Liver (tissue), 9 donors: Measurements from ENCODE around the gene RANBP1. TPM values are rescaled to one million over a fixed set of nuclear protein-coding genes. Genes with fewer than 3 reads are reported as not detected.

ENCODE experiments used
- DNase-seq: peaks from one replicate; pipeline ENCODE4 v3.0.0-alpha.2; 2017; ENCODE audit warnings: low spot score
- H3K27ac ChIP-seq, 2 donors: one replicate each; pipeline ENCODE4 v1.7.0; 2013; ENCODE audit warnings: inconsistent platforms in 2 of 2, low read length in 2 of 2, control low read depth in 1 of 2, low read depth in 1 of 2, mild to moderate bottlenecking in 1 of 2
- H3K27me3 ChIP-seq, 4 donors: one replicate each; pipeline versions ENCODE4 v1.6.1 to v1.7.0; 2013; ENCODE audit warnings: low read length in 3 of 4, inconsistent platforms in 1 of 4, mild to moderate bottlenecking in 1 of 4, moderate library complexity in 1 of 4; ENCODE audit not compliant: control insufficient read depth in 4 of 4, insufficient read depth in 4 of 4
- H3K36me3 ChIP-seq, 4 donors: one replicate each; pipeline versions ENCODE4 v1.6.1 to v1.7.0; 2013; ENCODE audit warnings: low read length in 3 of 4, mild to moderate bottlenecking in 3 of 4, low read depth in 1 of 4, moderate library complexity in 1 of 4; ENCODE audit not compliant: control insufficient read depth in 4 of 4, insufficient read depth in 3 of 4
- H3K4me1 ChIP-seq, 4 donors: one replicate each; pipeline versions ENCODE4 v1.6.1 to v1.7.0; 2013; ENCODE audit warnings: low read length in 3 of 4, mild to moderate bottlenecking in 3 of 4, moderate library complexity in 1 of 4; ENCODE audit not compliant: control insufficient read depth in 4 of 4, insufficient read depth in 4 of 4
- H3K4me3 ChIP-seq, 3 donors: one replicate each; pipeline versions ENCODE4 v1.6.1 to v1.7.0; 2013; ENCODE audit warnings: low read length in 3 of 3, control low read depth in 1 of 3, low read depth in 1 of 3, mild to moderate bottlenecking in 1 of 3
- H3K9ac ChIP-seq, 2 donors: one replicate each; pipeline ENCODE4 v1.7.0; 2013; ENCODE audit warnings: low read length in 2 of 2, mild to moderate bottlenecking in 2 of 2, moderate library complexity in 2 of 2, control low read depth in 1 of 2, low read depth in 1 of 2
- H3K9me3 ChIP-seq, 4 donors: one replicate each; pipeline versions ENCODE4 v1.6.1 to v1.7.0; 2013; ENCODE audit warnings: low read length in 3 of 4; ENCODE audit not compliant: control insufficient read depth in 4 of 4
- EGR1 ChIP-seq, 2 donors: IDR thresholded peaks; 2 replicates each; pipeline ENCODE4 v1.6.1; 2016 to 2018; ENCODE audit warnings: antibody characterized with exemption in 2 of 2, low read depth in 2 of 2
- FOXA1 ChIP-seq: IDR thresholded peaks from 2 replicates; pipeline ENCODE4 v1.6.1; 2016; ENCODE audit warnings: antibody characterized with exemption
- FOXA2 ChIP-seq: IDR thresholded peaks from 2 replicates; pipeline ENCODE4 v1.6.1; 2016; ENCODE audit warnings: antibody characterized with exemption
- GABPA ChIP-seq, 2 donors: IDR thresholded peaks in 1 of 2; conservative IDR thresholded peaks in 1 of 2; 2 replicates each; pipeline ENCODE4 v1.6.1; 2016; ENCODE audit warnings: antibody characterized with exemption in 2 of 2, mild to moderate bottlenecking in 1 of 2, moderate library complexity in 1 of 2
- HNF4A ChIP-seq, 2 donors: conservative IDR thresholded peaks; 2 replicates each; pipeline ENCODE4 v1.6.1; 2016; ENCODE audit warnings: antibody characterized with exemption in 2 of 2, mild to moderate bottlenecking in 2 of 2
- HNF4G ChIP-seq: IDR thresholded peaks from 2 replicates; pipeline ENCODE4 v1.6.1; 2016; ENCODE audit warnings: antibody characterized with exemption
- JUND ChIP-seq, 2 donors: IDR thresholded peaks; 2 replicates each; pipeline ENCODE4 v1.6.1; 2016; ENCODE audit warnings: antibody characterized with exemption in 2 of 2
- NR2F2 ChIP-seq: IDR thresholded peaks from 2 replicates; pipeline ENCODE4 v1.6.1; 2016; ENCODE audit warnings: antibody characterized with exemption
- RXRA ChIP-seq, 2 donors: IDR thresholded peaks; 2 replicates each; pipeline ENCODE4 v1.6.1; 2017 to 2018; ENCODE audit warnings: antibody characterized with exemption in 2 of 2, mild to moderate bottlenecking in 1 of 2
- SP1 ChIP-seq: IDR thresholded peaks from 2 replicates; pipeline ENCODE4 v1.6.1; 2018; ENCODE audit warnings: antibody characterized with exemption, mild to moderate bottlenecking
- TAF1 ChIP-seq: conservative IDR thresholded peaks from 2 replicates; pipeline ENCODE4 v1.6.1; 2016; ENCODE audit warnings: antibody characterized with exemption, mild to moderate bottlenecking
- YY1 ChIP-seq: IDR thresholded peaks from 2 replicates; pipeline ENCODE4 v1.6.1; 2016; ENCODE audit warnings: antibody characterized with exemption, mild to moderate bottlenecking
- WGBS: extraction: QIAGEN DNeasy Blood & Tissue Kit; methylation state at CpG from one replicate; pipeline ENCODE4 v1.1.7; 2013; 5-methylcytosine and 5-hydroxymethylcytosine counted together
- polyA plus RNA-seq, 2 donors: library from polyadenylated mRNA; stranded (reverse) in 1 of 2; unstranded in 1 of 2; fragments of 200-250 nt in 1 of 2; fragments of >200 nt in 1 of 2; fragmentation: Nextera tagmentation in 1 of 2; extraction: Ambion mirVana in 1 of 2; gene quantifications; one replicate each; pipeline versions ENCODE4 v1.2.1 to v1.2.3, GENCODE V29; 2013 to 2015
- total RNA-seq, 2 donors: library from RNA; depleted of rRNA; stranded (reverse); fragments of >200 nt; gene quantifications; one replicate each; pipeline ENCODE4 v1.2.3, GENCODE V29; 2014
- TF ChIP-seq, protein P1 (sequence below): IDR thresholded peaks from 2 replicates; pipeline ENCODE4 v1.6.1; 2016; ENCODE audit warnings: antibody characterized with exemption
- TF ChIP-seq, protein P2 (sequence below): fragments of 150-350 bp; IDR thresholded peaks from 2 replicates; pipeline ENCODE4 v1.5.1; 2017; ENCODE audit warnings: improper control_type of control experiment, low read depth, low read length; ENCODE audit not compliant: missing input control
- TF ChIP-seq, protein P3 (sequence below): IDR thresholded peaks from 2 replicates; pipeline ENCODE4 v1.6.1; 2016; ENCODE audit warnings: antibody characterized with exemption
- TF ChIP-seq, protein P4 (sequence below): IDR thresholded peaks from 2 replicates; pipeline ENCODE4 v1.6.1; 2016; ENCODE audit warnings: antibody characterized with exemption
- TF ChIP-seq, protein P5 (sequence below): IDR thresholded peaks from 2 replicates; pipeline ENCODE4 v1.6.1; 2016; ENCODE audit warnings: antibody characterized with exemption, mild to moderate bottlenecking
- donor health status: healthy.
- donor health status: healthy.
- donor health status: healthy.
- donor health status: healthy.
- donor health status: healthy.

Gene RANBP1
- total and polyA plus RNA-seq, 4 donors: 62.3 to 102 (median 87.8) TPM

DNA sequence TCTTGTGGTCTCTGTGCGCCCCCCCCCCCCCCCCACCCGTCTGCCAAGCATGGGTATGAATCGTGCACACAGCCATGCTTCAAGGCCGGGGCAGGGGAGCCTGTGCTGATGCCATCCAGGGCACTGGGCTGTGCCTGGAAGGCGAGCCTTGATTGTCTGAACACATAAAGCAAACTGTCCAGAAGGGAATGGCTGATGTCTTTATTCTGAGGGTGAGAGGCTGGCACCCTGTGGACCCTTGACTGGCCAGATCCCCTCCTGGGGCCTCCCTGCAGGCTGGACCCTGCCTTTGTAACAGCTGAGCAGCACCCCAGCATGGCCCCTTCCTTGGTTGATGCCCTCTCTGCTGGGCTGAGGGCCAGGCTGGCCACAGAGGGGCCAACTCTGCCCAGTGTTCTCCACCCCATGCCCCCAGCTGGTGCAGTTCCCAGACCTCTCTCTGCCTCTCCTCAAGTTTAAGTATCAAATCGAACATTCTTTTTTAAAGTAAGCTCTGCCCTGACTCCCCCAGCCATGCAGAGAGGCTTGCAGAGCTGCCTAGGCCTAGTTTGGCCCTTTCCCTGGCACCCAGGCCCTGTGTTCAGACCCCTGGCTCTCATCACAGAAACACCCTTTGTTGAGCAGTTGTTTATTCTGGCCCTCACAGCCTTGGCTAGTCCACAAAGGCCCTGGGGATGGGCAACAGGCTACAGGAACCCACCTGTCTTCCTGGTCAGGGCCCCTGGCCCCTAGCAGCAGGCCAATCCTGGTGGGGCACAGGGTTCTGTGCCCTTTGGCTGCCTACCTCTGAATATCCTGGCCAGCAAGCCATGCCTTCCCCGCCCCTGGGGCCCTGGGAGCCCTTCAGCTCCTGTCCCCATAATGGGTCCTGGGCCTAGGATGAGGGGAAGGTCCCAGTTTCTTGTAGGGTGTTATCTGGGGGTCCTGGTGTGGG, 3.9 kb upstream of the RANBP1 start:
- Histone ChIP-seq H3K36me3 (peaks cover 29 to 74% (median 46%) of the 10 kb centered on the region in 4 donors), H3K4me3 (no peak overlapping the region), H3K4me1 (peaks cover 6 to 29% (median 17%) of the 10 kb centered on the region in 4 donors), H3K27me3 (no peaks in the 10 kb centered on the region), H3K9ac (no peak overlapping the region), H3K27ac (no peak overlapping the region), H3K9me3 (no peaks in the 10 kb centered on the region)
- DNase-seq: no peak
- 75% methylated on average over 7 of the region's 7 CpGs for WGBS
- no peak for TF ChIP-seq NR2F2
- no peak for TF ChIP-seq RXRA (IDR thresholded peaks at IDR 0.05)
- TF ChIP-seq, protein P1, sequence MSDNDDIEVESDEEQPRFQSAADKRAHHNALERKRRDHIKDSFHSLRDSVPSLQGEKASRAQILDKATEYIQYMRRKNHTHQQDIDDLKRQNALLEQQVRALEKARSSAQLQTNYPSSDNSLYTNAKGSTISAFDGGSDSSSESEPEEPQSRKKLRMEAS: no peak
- TF ChIP-seq, protein P2, sequence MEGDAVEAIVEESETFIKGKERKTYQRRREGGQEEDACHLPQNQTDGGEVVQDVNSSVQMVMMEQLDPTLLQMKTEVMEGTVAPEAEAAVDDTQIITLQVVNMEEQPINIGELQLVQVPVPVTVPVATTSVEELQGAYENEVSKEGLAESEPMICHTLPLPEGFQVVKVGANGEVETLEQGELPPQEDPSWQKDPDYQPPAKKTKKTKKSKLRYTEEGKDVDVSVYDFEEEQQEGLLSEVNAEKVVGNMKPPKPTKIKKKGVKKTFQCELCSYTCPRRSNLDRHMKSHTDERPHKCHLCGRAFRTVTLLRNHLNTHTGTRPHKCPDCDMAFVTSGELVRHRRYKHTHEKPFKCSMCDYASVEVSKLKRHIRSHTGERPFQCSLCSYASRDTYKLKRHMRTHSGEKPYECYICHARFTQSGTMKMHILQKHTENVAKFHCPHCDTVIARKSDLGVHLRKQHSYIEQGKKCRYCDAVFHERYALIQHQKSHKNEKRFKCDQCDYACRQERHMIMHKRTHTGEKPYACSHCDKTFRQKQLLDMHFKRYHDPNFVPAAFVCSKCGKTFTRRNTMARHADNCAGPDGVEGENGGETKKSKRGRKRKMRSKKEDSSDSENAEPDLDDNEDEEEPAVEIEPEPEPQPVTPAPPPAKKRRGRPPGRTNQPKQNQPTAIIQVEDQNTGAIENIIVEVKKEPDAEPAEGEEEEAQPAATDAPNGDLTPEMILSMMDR: no peak
- TF ChIP-seq FOXA2: no peak
- no peak for TF ChIP-seq FOXA1
- TF ChIP-seq SP1: no peak
- TF ChIP-seq EGR1 (IDR thresholded peaks at IDR 0.05; ENCODE audit: low read depth in 2 of 2): no peak
- no peak for TF ChIP-seq TAF1
- TF ChIP-seq GABPA (IDR thresholded peaks at IDR 0.05 in 1 of 2, conservative IDR thresholded peaks at IDR 0.05 in 1 of 2): no peak
- TF ChIP-seq JUND (IDR thresholded peaks at IDR 0.05): no peak
- no peak for TF ChIP-seq YY1
- TF ChIP-seq, protein P3, sequence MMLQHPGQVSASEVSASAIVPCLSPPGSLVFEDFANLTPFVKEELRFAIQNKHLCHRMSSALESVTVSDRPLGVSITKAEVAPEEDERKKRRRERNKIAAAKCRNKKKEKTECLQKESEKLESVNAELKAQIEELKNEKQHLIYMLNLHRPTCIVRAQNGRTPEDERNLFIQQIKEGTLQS: no peak
- TF ChIP-seq HNF4G: no peak
- no peak for TF ChIP-seq HNF4A (conservative IDR thresholded peaks at IDR 0.05)
- TF ChIP-seq, protein P4, sequence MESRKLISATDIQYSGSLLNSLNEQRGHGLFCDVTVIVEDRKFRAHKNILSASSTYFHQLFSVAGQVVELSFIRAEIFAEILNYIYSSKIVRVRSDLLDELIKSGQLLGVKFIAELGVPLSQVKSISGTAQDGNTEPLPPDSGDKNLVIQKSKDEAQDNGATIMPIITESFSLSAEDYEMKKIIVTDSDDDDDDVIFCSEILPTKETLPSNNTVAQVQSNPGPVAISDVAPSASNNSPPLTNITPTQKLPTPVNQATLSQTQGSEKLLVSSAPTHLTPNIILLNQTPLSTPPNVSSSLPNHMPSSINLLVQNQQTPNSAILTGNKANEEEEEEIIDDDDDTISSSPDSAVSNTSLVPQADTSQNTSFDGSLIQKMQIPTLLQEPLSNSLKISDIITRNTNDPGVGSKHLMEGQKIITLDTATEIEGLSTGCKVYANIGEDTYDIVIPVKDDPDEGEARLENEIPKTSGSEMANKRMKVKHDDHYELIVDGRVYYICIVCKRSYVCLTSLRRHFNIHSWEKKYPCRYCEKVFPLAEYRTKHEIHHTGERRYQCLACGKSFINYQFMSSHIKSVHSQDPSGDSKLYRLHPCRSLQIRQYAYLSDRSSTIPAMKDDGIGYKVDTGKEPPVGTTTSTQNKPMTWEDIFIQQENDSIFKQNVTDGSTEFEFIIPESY: no peak
- TF ChIP-seq, protein P5, sequence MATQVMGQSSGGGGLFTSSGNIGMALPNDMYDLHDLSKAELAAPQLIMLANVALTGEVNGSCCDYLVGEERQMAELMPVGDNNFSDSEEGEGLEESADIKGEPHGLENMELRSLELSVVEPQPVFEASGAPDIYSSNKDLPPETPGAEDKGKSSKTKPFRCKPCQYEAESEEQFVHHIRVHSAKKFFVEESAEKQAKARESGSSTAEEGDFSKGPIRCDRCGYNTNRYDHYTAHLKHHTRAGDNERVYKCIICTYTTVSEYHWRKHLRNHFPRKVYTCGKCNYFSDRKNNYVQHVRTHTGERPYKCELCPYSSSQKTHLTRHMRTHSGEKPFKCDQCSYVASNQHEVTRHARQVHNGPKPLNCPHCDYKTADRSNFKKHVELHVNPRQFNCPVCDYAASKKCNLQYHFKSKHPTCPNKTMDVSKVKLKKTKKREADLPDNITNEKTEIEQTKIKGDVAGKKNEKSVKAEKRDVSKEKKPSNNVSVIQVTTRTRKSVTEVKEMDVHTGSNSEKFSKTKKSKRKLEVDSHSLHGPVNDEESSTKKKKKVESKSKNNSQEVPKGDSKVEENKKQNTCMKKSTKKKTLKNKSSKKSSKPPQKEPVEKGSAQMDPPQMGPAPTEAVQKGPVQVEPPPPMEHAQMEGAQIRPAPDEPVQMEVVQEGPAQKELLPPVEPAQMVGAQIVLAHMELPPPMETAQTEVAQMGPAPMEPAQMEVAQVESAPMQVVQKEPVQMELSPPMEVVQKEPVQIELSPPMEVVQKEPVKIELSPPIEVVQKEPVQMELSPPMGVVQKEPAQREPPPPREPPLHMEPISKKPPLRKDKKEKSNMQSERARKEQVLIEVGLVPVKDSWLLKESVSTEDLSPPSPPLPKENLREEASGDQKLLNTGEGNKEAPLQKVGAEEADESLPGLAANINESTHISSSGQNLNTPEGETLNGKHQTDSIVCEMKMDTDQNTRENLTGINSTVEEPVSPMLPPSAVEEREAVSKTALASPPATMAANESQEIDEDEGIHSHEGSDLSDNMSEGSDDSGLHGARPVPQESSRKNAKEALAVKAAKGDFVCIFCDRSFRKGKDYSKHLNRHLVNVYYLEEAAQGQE: no peak
